GM23338 (cell line): ENCODE data around the gene ADD3. TPM values are rescaled to one million over a fixed set of nuclear protein-coding genes. Genes with fewer than 3 reads are reported as not detected.

Source experiments
- ATAC-seq: fragments of 200-7000 bp; cut with Tn5 transposase; 3 replicates; pipeline ENCODE4 v1.9.1; 2020
- DNase-seq: peaks from one replicate; pipeline ENCODE4 v3.0.0-alpha.2; 2015; ENCODE audit warnings: low spot score
- H2AFZ ChIP-seq: fragments of 200-600 bp; sonication (generic); 2 replicates; pipeline ENCODE4 v1.8.0; 2016; ENCODE audit warnings: antibody characterized with exemption, mild to moderate bottlenecking, moderate library complexity
- H3F3A ChIP-seq: fragments of 200-600 bp; sonication (generic); replicated peaks from 2 replicates; pipeline ENCODE4 v1.8.0; 2017; ENCODE audit warnings: antibody characterized with exemption, mixed run types, low read depth
- H3K27ac ChIP-seq: fragments of 200-600 bp; sonication (generic); 2 replicates; pipeline ENCODE4 v1.6.1; 2016; ENCODE audit warnings: low read depth
- H3K27me3 ChIP-seq: fragments of 200-600 bp; sonication (generic); 2 replicates; pipeline ENCODE4 v1.8.0; 2016; ENCODE audit warnings: mild to moderate bottlenecking, mixed run types, moderate library complexity; ENCODE audit not compliant: insufficient read depth
- H3K36me3 ChIP-seq: fragments of 200-600 bp; sonication (generic); 2 replicates; pipeline ENCODE4 v1.8.0; 2016; ENCODE audit warnings: mild to moderate bottlenecking; ENCODE audit not compliant: insufficient read depth
- H3K4me1 ChIP-seq: fragments of 200-600 bp; sonication (generic); 2 replicates; pipeline ENCODE4 v1.8.0; 2016; ENCODE audit warnings: mild to moderate bottlenecking, moderate library complexity; ENCODE audit not compliant: insufficient read depth
- H3K4me2 ChIP-seq: fragments of 200-600 bp; sonication (generic); 2 replicates; pipeline ENCODE4 v1.7.1; 2017; ENCODE audit warnings: mixed run types
- H3K4me3 ChIP-seq: fragments of 200-600 bp; sonication (generic); 2 replicates; pipeline ENCODE4 v1.6.1; 2016; ENCODE audit warnings: mixed run types
- H3K79me2 ChIP-seq: fragments of 200-600 bp; sonication (generic); replicated peaks from 2 replicates; pipeline ENCODE4 v1.8.0; 2017; ENCODE audit warnings: mild to moderate bottlenecking; ENCODE audit not compliant: insufficient read depth
- H3K9me2 ChIP-seq: fragments of 200-600 bp; sonication (generic); 2 replicates; pipeline ENCODE4 v1.8.0; 2017; ENCODE audit not compliant: insufficient read depth
- H4K20me1 ChIP-seq: fragments of 200-600 bp; sonication (generic); replicated peaks from 2 replicates; pipeline ENCODE4 v1.8.0; 2017; ENCODE audit warnings: mild to moderate bottlenecking; ENCODE audit not compliant: insufficient read depth
- H3K27ac Mint-ChIP-seq: 2 replicates; pipeline ENCODE4 v1.8.0; 2020; ENCODE audit warnings: inconsistent platforms, mild to moderate bottlenecking, moderate library complexity, mixed read lengths
- H3K27me3 Mint-ChIP-seq: 3 replicates; pipeline ENCODE4 v1.8.0; 2022; ENCODE audit warnings: low read depth, mild to moderate bottlenecking, moderate library complexity, mixed read lengths, inconsistent platforms; ENCODE audit not compliant: insufficient read depth, poor library complexity
- H3K36me3 Mint-ChIP-seq: 3 replicates; pipeline ENCODE4 v1.8.0; 2021; ENCODE audit warnings: low read depth, mild to moderate bottlenecking, inconsistent platforms, moderate library complexity, mixed read lengths
- H3K4me1 Mint-ChIP-seq: 3 replicates; pipeline ENCODE4 v1.8.0; 2020; ENCODE audit warnings: mild to moderate bottlenecking, inconsistent platforms, mixed read lengths
- H3K4me3 Mint-ChIP-seq: 3 replicates; pipeline ENCODE4 v1.8.0; 2021; ENCODE audit warnings: moderate library complexity, mild to moderate bottlenecking, inconsistent platforms, mixed read lengths
- H3K9me3 Mint-ChIP-seq: 3 replicates; pipeline ENCODE4 v1.8.0; 2020; ENCODE audit warnings: moderate library complexity, mild to moderate bottlenecking, inconsistent platforms, mixed read lengths
- CREB1 ChIP-seq: fragments of 250-450 bp; sonication (Bioruptor Pico); IDR thresholded peaks from 2 replicates; pipeline ENCODE4 v1.5.0; 2020; ENCODE audit warnings: low read depth, mild to moderate bottlenecking, moderate library complexity
- CTCF ChIP-seq, 2 experiments: fragments of 200-600 bp in 1 of 2; sonication (generic) in 1 of 2; conservative IDR thresholded peaks; 2 replicates each; pipeline versions ENCODE4 v1.5.1 to v1.6.1; 2016 to 2017; ENCODE audit warnings: antibody characterized with exemption in 2 of 2, low read depth in 2 of 2, mild to moderate bottlenecking in 2 of 2, moderate library complexity in 1 of 2
- ETS1 ChIP-seq: IDR thresholded peaks from 2 replicates; pipeline ENCODE4 v1.6.1; 2016; ENCODE audit warnings: antibody characterized with exemption
- EZH2 ChIP-seq: fragments of 200-600 bp; sonication (generic); IDR thresholded peaks from one replicate; pipeline ENCODE4 v1.8.0; 2017; ENCODE audit warnings: antibody characterized with exemption, mild to moderate bottlenecking, low read depth; ENCODE audit not compliant: unreplicated experiment
- EZH2phosphoT487 ChIP-seq: fragments of 200-600 bp; sonication (generic); IDR thresholded peaks from one replicate; pipeline ENCODE4 v1.8.1; 2018; ENCODE audit warnings: antibody characterized with exemption; ENCODE audit not compliant: unreplicated experiment
- JUNB ChIP-seq: IDR thresholded peaks from one replicate; pipeline ENCODE4 v1.6.1; 2016; ENCODE audit warnings: antibody characterized with exemption; ENCODE audit not compliant: unreplicated experiment
- NANOG ChIP-seq: IDR thresholded peaks from 2 replicates; pipeline ENCODE4 v1.6.1; 2016; ENCODE audit warnings: antibody characterized with exemption, borderline replicate concordance
- POLR2AphosphoS5 ChIP-seq: IDR thresholded peaks from 2 replicates; pipeline ENCODE4 v1.6.1; 2016; ENCODE audit warnings: antibody characterized with exemption, low read depth
- REST ChIP-seq: IDR thresholded peaks from one replicate; pipeline ENCODE4 v1.6.1; 2018; ENCODE audit warnings: antibody characterized with exemption; ENCODE audit not compliant: unreplicated experiment
- ZNF114 ChIP-seq: fragments of 250-450 bp; sonication (Bioruptor Pico); IDR thresholded peaks from 2 replicates; pipeline ENCODE4 v1.5.0; 2020; ENCODE audit warnings: mild to moderate bottlenecking, moderate library complexity
- ZNF331 ChIP-seq: fragments of 250-450 bp; sonication (Bioruptor Pico); IDR thresholded peaks from 2 replicates; pipeline ENCODE4 v1.5.0; 2020; ENCODE audit warnings: low read depth, mild to moderate bottlenecking, moderate library complexity
- polyA plus RNA-seq: library from polyadenylated mRNA; unstranded; fragments of >200 nt; fragmentation: Nextera tagmentation; extraction: Ambion mirVana; gene quantifications from 2 replicates; pipeline ENCODE4 v1.2.1, GENCODE V29; 2016
- total RNA-seq: library from RNA; depleted of rRNA; stranded (reverse); fragments of >200 nt; shearing (Covaris generic); gene quantifications from 2 replicates; pipeline ENCODE4 v1.2.3, GENCODE V29; 2014

ADD3 gene
- total and polyA plus RNA-seq, 2 experiments from 2014 or later: 68.5 to 767 TPM

GRCh38 chr10:109975244-109976190, 32.3 kb upstream of the ADD3 start:
- peaks cover 3% of the 10 kb centered on the region for H3K27me3 Mint-ChIP-seq
- Histone ChIP-seq H3K4me3 (no peak overlapping the region), H3K27ac (no peak overlapping the region), H3K4me1 (peaks cover 13% of the 10 kb centered on the region), H3F3A (no peaks in the 10 kb centered on the region), H3K27me3 (no peaks in the 10 kb centered on the region), H3K79me2 (no peaks in the 10 kb centered on the region), H3K4me2 (no peak overlapping the region), H4K20me1 (no peaks in the 10 kb centered on the region), H3K36me3 (no peaks in the 10 kb centered on the region), H2AFZ (no peak overlapping the region), H3K9me2 (no peaks in the 10 kb centered on the region)
- H3K9me3 Mint-ChIP-seq: no peaks in the 10 kb centered on the region
- no peak for DNase-seq
- H3K27ac Mint-ChIP-seq: no peak overlapping the region
- no peak overlapping the region for H3K4me3 Mint-ChIP-seq
- no peak for TF ChIP-seq CTCF (conservative IDR thresholded peaks at IDR 0.05; ENCODE audit: low read depth in 2 of 2)
- no peak for TF ChIP-seq ZNF114
- H3K36me3 Mint-ChIP-seq: no peaks in the 10 kb centered on the region
- H3K4me1 Mint-ChIP-seq: peaks cover 25% of the 10 kb centered on the region
- ATAC-seq: no peak

- no peak overlapping the region for H2AFZ ChIP-seq
- H3K4me3 ChIP-seq: no peak overlapping the region
- H4K20me1 ChIP-seq: no peaks in the 10 kb centered on the region
- ATAC-seq (no peak), DNase-seq (no peak)
- no peaks in the 10 kb centered on the region for H3K27me3 ChIP-seq
- H3K27me3 Mint-ChIP-seq: peaks cover 3% of the 10 kb centered on the region
- no peaks in the 10 kb centered on the region for H3K79me2 ChIP-seq
- H3F3A ChIP-seq: no peaks in the 10 kb centered on the region
- H3K36me3 Mint-ChIP-seq: no peaks in the 10 kb centered on the region
- H3K27ac Mint-ChIP-seq: no peak overlapping the region
- H3K4me1 ChIP-seq: peaks cover 13% of the 10 kb centered on the region
- no peak overlapping the region for H3K4me2 ChIP-seq
- H3K27ac ChIP-seq: no peak overlapping the region
- H3K9me2 ChIP-seq: no peaks in the 10 kb centered on the region
- H3K4me3 Mint-ChIP-seq: no peak overlapping the region
- no peaks in the 10 kb centered on the region for H3K9me3 Mint-ChIP-seq
- H3K36me3 ChIP-seq: no peaks in the 10 kb centered on the region
- peaks cover 25% of the 10 kb centered on the region for H3K4me1 Mint-ChIP-seq
- TF ChIP-seq REST (no peak), POLR2AphosphoS5 (no peak), EZH2 (no peak), JUNB (no peak), NANOG (no peak), CTCF (conservative IDR thresholded peaks at IDR 0.05; ENCODE audit: low read depth in 2 of 2) (no peak), EZH2phosphoT487 (no peak), ZNF114 (no peak), ETS1 (no peak), ZNF331 (no peak), CREB1 (CRISPR knock-in tag) (no peak)
Measured at GRCh38 chr10:109976681-109977080, 31.1 kb upstream of the ADD3 start.
